Choroid plexus epithelial cell (primary cell): ENCODE results near the gene SLC22A25.

Experiments used
- DNase-seq: peaks from one replicate; pipeline ENCODE4 v3.0.0-alpha.2; 2010; ENCODE audit warnings: low read depth
- H3K4me3 ChIP-seq: 2 replicates; pipeline ENCODE4 v1.5.1; 2011; ENCODE audit warnings: low read depth, mild to moderate bottlenecking, control low read depth, low read length, moderate library complexity
- TF ChIP-seq, protein P1 (sequence below): conservative IDR thresholded peaks from 2 replicates; pipeline ENCODE4 v1.5.1; 2011; ENCODE audit warnings: low read depth, mild to moderate bottlenecking, control low read depth, inconsistent platforms, low read length, moderate library complexity

Gene SLC22A25

GRCh38 chr11:63229815-63230214 lies 13.6 kb downstream of the SLC22A25 start:
- TF ChIP-seq, protein P1, sequence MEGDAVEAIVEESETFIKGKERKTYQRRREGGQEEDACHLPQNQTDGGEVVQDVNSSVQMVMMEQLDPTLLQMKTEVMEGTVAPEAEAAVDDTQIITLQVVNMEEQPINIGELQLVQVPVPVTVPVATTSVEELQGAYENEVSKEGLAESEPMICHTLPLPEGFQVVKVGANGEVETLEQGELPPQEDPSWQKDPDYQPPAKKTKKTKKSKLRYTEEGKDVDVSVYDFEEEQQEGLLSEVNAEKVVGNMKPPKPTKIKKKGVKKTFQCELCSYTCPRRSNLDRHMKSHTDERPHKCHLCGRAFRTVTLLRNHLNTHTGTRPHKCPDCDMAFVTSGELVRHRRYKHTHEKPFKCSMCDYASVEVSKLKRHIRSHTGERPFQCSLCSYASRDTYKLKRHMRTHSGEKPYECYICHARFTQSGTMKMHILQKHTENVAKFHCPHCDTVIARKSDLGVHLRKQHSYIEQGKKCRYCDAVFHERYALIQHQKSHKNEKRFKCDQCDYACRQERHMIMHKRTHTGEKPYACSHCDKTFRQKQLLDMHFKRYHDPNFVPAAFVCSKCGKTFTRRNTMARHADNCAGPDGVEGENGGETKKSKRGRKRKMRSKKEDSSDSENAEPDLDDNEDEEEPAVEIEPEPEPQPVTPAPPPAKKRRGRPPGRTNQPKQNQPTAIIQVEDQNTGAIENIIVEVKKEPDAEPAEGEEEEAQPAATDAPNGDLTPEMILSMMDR: no peak
- H3K4me3 ChIP-seq: no peak overlapping the region
- no peak for DNase-seq

- no peak overlapping the region for H3K4me3 ChIP-seq
- no peak for DNase-seq
- TF ChIP-seq, protein P1: no peak
Measured at GRCh38 chr11:63227521-63228107, 15.8 kb downstream of the SLC22A25 start.

DNA sequence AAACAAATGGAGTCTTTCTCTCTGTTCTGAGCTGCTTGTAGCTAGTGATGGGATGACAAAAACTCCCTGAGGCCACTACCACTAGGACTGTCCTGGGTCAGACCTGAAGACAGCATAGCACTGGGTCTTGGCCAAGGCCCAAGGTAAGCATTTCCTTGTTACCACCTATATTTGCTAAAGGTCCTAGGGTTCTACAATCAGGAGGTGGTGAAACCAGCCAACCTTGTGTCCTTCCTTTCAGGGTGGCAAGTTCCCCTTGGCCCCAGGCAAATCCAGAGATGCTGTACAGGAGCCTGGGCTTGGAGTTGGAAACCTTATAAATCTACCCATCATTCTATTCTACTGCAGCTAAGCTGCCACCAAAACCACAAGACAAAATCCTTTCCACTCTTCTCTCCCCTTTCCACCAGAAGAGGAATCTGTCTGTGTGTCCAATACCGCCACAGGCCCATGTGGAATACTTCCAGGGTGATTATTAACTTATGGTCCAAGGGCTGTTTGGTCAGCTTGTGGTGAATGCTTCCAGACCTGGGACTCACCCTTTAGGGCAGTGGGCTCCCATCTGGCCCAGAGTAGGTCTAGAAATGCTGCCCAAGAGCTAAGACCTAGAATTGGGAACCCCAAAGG lies 16.8 kb downstream of the SLC22A25 start:
- TF ChIP-seq, protein P1: no peak
- DNase-seq: no peak
- no peak overlapping the region for H3K4me3 ChIP-seq

- no peak for DNase-seq
- H3K4me3 ChIP-seq: no peak overlapping the region
- TF ChIP-seq, protein P1: no peak
Measured at GRCh38 chr11:63214093-63214492, 29.3 kb downstream of the SLC22A25 start.

DNA sequence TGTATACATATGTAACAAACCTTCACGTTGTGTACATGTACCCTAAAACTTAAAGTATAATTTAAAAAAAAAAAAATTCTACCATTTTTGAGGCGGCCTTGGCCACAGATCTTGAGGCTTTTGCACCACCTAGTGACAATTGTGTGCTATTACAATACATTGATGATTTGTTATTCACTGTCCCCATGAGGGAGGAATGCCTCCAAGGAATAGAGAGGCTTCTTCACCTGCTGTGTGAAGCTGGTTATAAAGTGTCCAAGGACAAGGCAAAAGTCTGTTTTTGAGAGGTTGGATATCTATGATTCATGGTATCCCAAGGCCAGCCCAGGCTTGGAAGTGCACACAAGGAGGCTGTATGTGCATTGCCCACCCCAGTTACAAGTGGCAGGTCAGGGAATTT lies 30.7 kb downstream of the SLC22A25 start:
- DNase-seq: peak; percentile 38
- no peak overlapping the region for H3K4me3 ChIP-seq
- TF ChIP-seq, protein P1: peak; percentile 67

GRCh38 chr11:63210111-63210510 lies 33.3 kb downstream of the SLC22A25 start:
- TF ChIP-seq, protein P1: no peak
- DNase-seq: no peak
- no peak overlapping the region for H3K4me3 ChIP-seq
